ENCODE measurements around the gene MAP3K3.

Gene MAP3K3

GRCh38 chr17:63621684-63622573, at the start of gene MAP3K3:
MAP3K3 (plus strand) TSS chr17:63622417; CDS start chr17:63622760, 343 bp downstream.
- TF ChIP-seq POLR2A (IDR thresholded peaks at IDR 0.05; ENCODE audit: low read depth, low read length): peak; percentile 95
- DNase-seq (ENCODE audit: insufficient read length, low spot score) (peak; percentile 100), FAIRE-seq (peak; percentile 98)

- FAIRE-seq: no peak
- no peak for TF ChIP-seq POLR2A (IDR thresholded peaks at IDR 0.05; ENCODE audit: low read depth, low read length)
- DNase-seq (ENCODE audit: insufficient read length, low spot score): no peak
These were observed 48.6 kb upstream of the MAP3K3 start for GRCh38 chr17:63573634-63574033.

GRCh38 chr17:63578027-63578768, 44.0 kb upstream of the MAP3K3 start:
- no peak for FAIRE-seq
- TF ChIP-seq POLR2A (IDR thresholded peaks at IDR 0.05; ENCODE audit: low read depth, low read length): no peak
- DNase-seq (ENCODE audit: insufficient read length, low spot score): no peak

- FAIRE-seq (no peak), DNase-seq (ENCODE audit: insufficient read length, low spot score) (no peak)
- TF ChIP-seq POLR2A (IDR thresholded peaks at IDR 0.05; ENCODE audit: low read depth, low read length): no peak
These were observed 43.5 kb upstream of the MAP3K3 start for GRCh38 chr17:63578769-63579111.

- no peak for TF ChIP-seq POLR2A (IDR thresholded peaks at IDR 0.05; ENCODE audit: low read depth, low read length)
- DNase-seq (ENCODE audit: insufficient read length, low spot score) (no peak), FAIRE-seq (no peak)
These were observed 42.6 kb upstream of the MAP3K3 start for GRCh38 chr17:63579633-63580032.

- TF ChIP-seq POLR2A (IDR thresholded peaks at IDR 0.05; ENCODE audit: low read depth, low read length): no peak
- FAIRE-seq: no peak
- DNase-seq (ENCODE audit: insufficient read length, low spot score): no peak
These were observed 34.4 kb upstream of the MAP3K3 start for GRCh38 chr17:63587770-63588169.

GRCh38 chr17:63588797-63589196, 33.4 kb upstream of the MAP3K3 start:
- FAIRE-seq: no peak
- TF ChIP-seq POLR2A (IDR thresholded peaks at IDR 0.05; ENCODE audit: low read depth, low read length): no peak
- no peak for DNase-seq (ENCODE audit: insufficient read length, low spot score)

GRCh38 chr17:63589646-63590045, 32.6 kb upstream of the MAP3K3 start:
- TF ChIP-seq POLR2A (IDR thresholded peaks at IDR 0.05; ENCODE audit: low read depth, low read length): no peak
- FAIRE-seq (no peak), DNase-seq (ENCODE audit: insufficient read length, low spot score) (no peak)

GRCh38 chr17:63592797-63593196, 29.4 kb upstream of the MAP3K3 start:
- TF ChIP-seq POLR2A (IDR thresholded peaks at IDR 0.05; ENCODE audit: low read depth, low read length): no peak
- FAIRE-seq (no peak), DNase-seq (ENCODE audit: insufficient read length, low spot score) (no peak)

- FAIRE-seq (no peak), DNase-seq (ENCODE audit: insufficient read length, low spot score) (no peak)
- TF ChIP-seq POLR2A (IDR thresholded peaks at IDR 0.05; ENCODE audit: low read depth, low read length): no peak
These were observed 27.1 kb upstream of the MAP3K3 start for GRCh38 chr17:63595132-63595531.

GRCh38 chr17:63596856-63597586, 25.2 kb upstream of the MAP3K3 start:
- DNase-seq (ENCODE audit: insufficient read length, low spot score) (no peak), FAIRE-seq (no peak)
- no peak for TF ChIP-seq POLR2A (IDR thresholded peaks at IDR 0.05; ENCODE audit: low read depth, low read length)

- DNase-seq (ENCODE audit: insufficient read length, low spot score) (no peak), FAIRE-seq (no peak)
- no peak for TF ChIP-seq POLR2A (IDR thresholded peaks at IDR 0.05; ENCODE audit: low read depth, low read length)
These were observed 23.9 kb upstream of the MAP3K3 start for GRCh38 chr17:63598281-63598680.

GRCh38 chr17:63600569-63601438, 21.4 kb upstream of the MAP3K3 start, which contains the start of gene TACO1:
TACO1 (plus strand) TSS chr17:63600895; CDS start chr17:63601084, 189 bp downstream.
- FAIRE-seq (no peak), DNase-seq (ENCODE audit: insufficient read length, low spot score) (peak; percentile 81)
- TF ChIP-seq POLR2A (IDR thresholded peaks at IDR 0.05; ENCODE audit: low read depth, low read length): peak; percentile 54; the same call in 1 of the 2 replicates

Measured in H54 (cell line).